HepG2 (cell line): ENCODE measurements around the gene MLYCD. TPM values are rescaled to one million over a fixed set of nuclear protein-coding genes. Genes with fewer than 3 reads are reported as not detected.
A peak's percentile ranks its signal among the peaks of the same experiment; 100 is the strongest.

Experiments used
- CEBPB ChIP-seq: IDR thresholded peaks from 2 replicates; pipeline ENCODE4 v1.6.1; 2011; ENCODE audit warnings: low read depth, low read length, improper control_type of control experiment, borderline replicate concordance
- DPF2 ChIP-seq: sonication (generic); formaldehyde crosslinking; IDR thresholded peaks from 2 replicates; pipeline ENCODE4 v1.4.0; 2020; ENCODE audit warnings: mild to moderate bottlenecking, low read depth, missing genetic modification reagents, borderline replicate concordance
- FOXO1 ChIP-seq: sonication (generic); formaldehyde crosslinking; IDR thresholded peaks from 2 replicates; pipeline ENCODE4 v1.4.0; 2020; ENCODE audit warnings: missing genetic modification reagents
- HNF4G ChIP-seq, 2 experiments: sonication (generic) in 1 of 2; formaldehyde crosslinking in 1 of 2; IDR thresholded peaks; 2 replicates each; pipeline versions ENCODE4 v1.4.0 to v1.6.1; 2011 to 2020; ENCODE audit warnings: borderline replicate concordance in 2 of 2, low read depth in 2 of 2, mild to moderate bottlenecking in 2 of 2, low read length in 1 of 2, missing genetic modification reagents in 1 of 2, moderate library complexity in 1 of 2
- MAFK ChIP-seq, 2 experiments: IDR thresholded peaks in 1 of 2; conservative IDR thresholded peaks in 1 of 2; 2 replicates each; pipeline ENCODE4 v1.6.1; 2011; ENCODE audit warnings: improper control_type of control experiment in 2 of 2, low read length in 2 of 2
- PRPF4 ChIP-seq: fragments of 200-400 bp; formaldehyde crosslinking; IDR thresholded peaks from 2 replicates; pipeline ENCODE4 v1.6.1; 2016; ENCODE audit warnings: low read length, low read depth; ENCODE audit not compliant: poor library complexity, severe bottlenecking
- RBM22 ChIP-seq: fragments of 200-400 bp; formaldehyde crosslinking; optimal IDR thresholded peaks from 2 replicates; pipeline ENCODE3; 2017; ENCODE audit warnings: mild to moderate bottlenecking, low read length, moderate library complexity
- TBL1XR1 ChIP-seq: fragments of 150-350 bp; IDR thresholded peaks from 2 replicates; pipeline ENCODE4 v1.6.1; 2014; ENCODE audit warnings: borderline replicate concordance, low read length; ENCODE audit not compliant: partially characterized antibody
- YY1 ChIP-seq: IDR thresholded peaks from 2 replicates; pipeline ENCODE4 v1.6.1; 2011; ENCODE audit warnings: low read length, low read depth, moderate library complexity, mild to moderate bottlenecking; ENCODE audit not compliant: insufficient read depth, insufficient replicate concordance
- ZBTB37 ChIP-seq: sonication (generic); formaldehyde crosslinking; IDR thresholded peaks from 2 replicates; pipeline ENCODE4 v1.4.0; 2020; ENCODE audit warnings: mild to moderate bottlenecking, missing genetic modification reagents
- ZFAT ChIP-seq: sonication (generic); formaldehyde crosslinking; conservative IDR thresholded peaks from 2 replicates; pipeline ENCODE4 v1.8.1; 2023; ENCODE audit warnings: missing genetic modification reagents, inconsistent platforms
- ZNF205 ChIP-seq: IDR thresholded peaks from 2 replicates; pipeline ENCODE4 v1.6.1; 2018; ENCODE audit warnings: missing biosample characterization, missing genetic modification reagents
- ZNF274 ChIP-seq: sonication (generic); formaldehyde crosslinking; IDR thresholded peaks from 2 replicates; pipeline ENCODE4 v1.5.1; 2020; ENCODE audit warnings: mild to moderate bottlenecking, missing genetic modification reagents
- polyA plus RNA-seq, 8 experiments: library from polyadenylated mRNA; depleted of rRNA in 3 of 8; stranded (reverse) in 7 of 8; unstranded in 1 of 8; fragments of >200 nt; fragmentation: Illumina TruSeq in 4 of 8; extraction: Trizol in 4 of 8; gene quantifications; 2 replicates each; pipeline versions ENCODE4 v1.2.1 to v1.2.3, GENCODE V29; 2011 to 2016; ENCODE audit warnings: low read depth in 4 of 8, missing spikeins in 1 of 8, mixed read lengths in 1 of 8; ENCODE audit not compliant: insufficient read depth in 1 of 8
- total RNA-seq, 5 experiments: library from RNA; depleted of rRNA; stranded (reverse); fragments of >200 nt; fragmentation: Illumina TruSeq; extraction: Trizol; gene quantifications; 2 replicates each; pipeline ENCODE4 v1.2.3, GENCODE V29; 2016; ENCODE audit warnings: low read depth in 1 of 5

MLYCD gene
- total and polyA plus RNA-seq, 2 of the 13 experiments (the other 11 are each of a cell fraction or from before 2014, with no cell fraction given): 1.8 to 4.0 TPM

- TF ChIP-seq RBM22: peak; percentile 25
- TF ChIP-seq YY1: no peak
- TF ChIP-seq HNF4G (IDR thresholded peaks at IDR 0.05; ENCODE audit: borderline replicate concordance, low read depth, low read length): 0 out of 2 replicates have a peak, but pooled peaks have one; percentile 11
- no peak for TF ChIP-seq HNF4G (CRISPR knock-in tag; IDR thresholded peaks at IDR 0.05; ENCODE audit: borderline replicate concordance, low read depth)
- TF ChIP-seq TBL1XR1: no peak
- TF ChIP-seq ZBTB37 (CRISPR knock-in tag): 0 out of 2 replicates have a peak, but pooled peaks have one; percentile 32
- TF ChIP-seq FOXO1: no peak
- TF ChIP-seq DPF2 (CRISPR knock-in tag): 0 out of 2 replicates have a peak, but pooled peaks have one; percentile 4
- no peak for TF ChIP-seq ZFAT
- no peak for TF ChIP-seq ZNF205 (CRISPR knock-in tag)
- TF ChIP-seq CEBPB: peak; percentile 96
- TF ChIP-seq PRPF4: no peak
- peak; percentile 32; the same call in 1 of the 2 replicates for TF ChIP-seq ZNF274 (CRISPR knock-in tag)
- TF ChIP-seq MAFK (conservative IDR thresholded peaks at IDR 0.05 in 1 of 2, IDR thresholded peaks at IDR 0.05 in 1 of 2; ENCODE audit: low read length in 2 of 2): no peak
Observed at GRCh38 chr16:83928341-83929055, 29.6 kb downstream of the MLYCD start (continued).
